ENCODE measurements around the gene SH3GL1. TPM values are rescaled to one million over a fixed set of nuclear protein-coding genes. Genes with fewer than 3 reads are reported as not detected.

Gene SH3GL1
- total RNA-seq, 2 donors from 2014 or later: 47.3 to 56.9 TPM

DNA sequence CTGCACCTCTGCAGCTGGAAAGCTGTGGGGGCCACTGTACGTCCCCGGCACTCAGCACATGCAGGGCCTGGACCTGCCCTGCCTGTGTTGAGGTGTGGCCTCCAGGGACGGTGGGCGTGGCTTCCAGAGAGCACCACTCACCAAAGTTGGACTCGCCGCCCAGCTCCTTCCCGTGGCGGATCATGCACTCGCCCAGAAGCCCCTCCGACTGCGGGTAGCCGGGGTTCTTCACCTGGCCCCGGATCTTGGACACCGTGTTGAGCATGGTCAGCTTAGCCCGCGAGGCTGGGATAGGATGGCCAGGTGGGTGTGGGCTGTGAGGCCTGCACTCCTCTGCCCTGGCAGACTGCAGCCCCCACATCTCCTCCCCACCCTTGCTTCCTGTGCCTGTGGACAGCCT lies 35.0 kb downstream of the SH3GL1 start:
- no peaks in the 10 kb centered on the region for H3K27me3 ChIP-seq (replicated peaks; ENCODE audit: insufficient read depth)
- no peak overlapping the region for H3K4me3 ChIP-seq
- ATAC-seq (ENCODE audit: insufficient number of reproducible peaks, low FRiP score, low read depth) (no peak), DNase-seq (ENCODE audit: low spot score) (no peak)
- H3K9me3 ChIP-seq: no peaks in the 10 kb centered on the region
- peaks cover 44% of the 10 kb centered on the region for H3K36me3 ChIP-seq
- H3K4me1 ChIP-seq (ENCODE audit: control insufficient read depth in 1 of 2, low read depth in 2 of 2): peaks cover 12 to 25% of the 10 kb centered on the region in 2 donors
- no peak overlapping the region for H3K27ac ChIP-seq
- TF ChIP-seq CTCF (IDR thresholded peaks at IDR 0.05): no peak

GRCh38 chr19:4363571-4364304 lies 36.6 kb downstream of the SH3GL1 start:
- Histone ChIP-seq H3K4me1 (ENCODE audit: control insufficient read depth in 1 of 2, low read depth in 2 of 2) (peaks cover 7 to 11% of the 10 kb centered on the region in 2 donors), H3K9me3 (no peaks in the 10 kb centered on the region), H3K4me3 (no peak overlapping the region), H3K27ac (no peak overlapping the region), H3K36me3 (peaks cover 51% of the 10 kb centered on the region), H3K27me3 (replicated peaks; ENCODE audit: insufficient read depth) (no peaks in the 10 kb centered on the region)
- no peak for TF ChIP-seq CTCF (IDR thresholded peaks at IDR 0.05)
- ATAC-seq (ENCODE audit: insufficient number of reproducible peaks, low FRiP score, low read depth): no peak
- DNase-seq (ENCODE audit: low spot score): no peak

DNA sequence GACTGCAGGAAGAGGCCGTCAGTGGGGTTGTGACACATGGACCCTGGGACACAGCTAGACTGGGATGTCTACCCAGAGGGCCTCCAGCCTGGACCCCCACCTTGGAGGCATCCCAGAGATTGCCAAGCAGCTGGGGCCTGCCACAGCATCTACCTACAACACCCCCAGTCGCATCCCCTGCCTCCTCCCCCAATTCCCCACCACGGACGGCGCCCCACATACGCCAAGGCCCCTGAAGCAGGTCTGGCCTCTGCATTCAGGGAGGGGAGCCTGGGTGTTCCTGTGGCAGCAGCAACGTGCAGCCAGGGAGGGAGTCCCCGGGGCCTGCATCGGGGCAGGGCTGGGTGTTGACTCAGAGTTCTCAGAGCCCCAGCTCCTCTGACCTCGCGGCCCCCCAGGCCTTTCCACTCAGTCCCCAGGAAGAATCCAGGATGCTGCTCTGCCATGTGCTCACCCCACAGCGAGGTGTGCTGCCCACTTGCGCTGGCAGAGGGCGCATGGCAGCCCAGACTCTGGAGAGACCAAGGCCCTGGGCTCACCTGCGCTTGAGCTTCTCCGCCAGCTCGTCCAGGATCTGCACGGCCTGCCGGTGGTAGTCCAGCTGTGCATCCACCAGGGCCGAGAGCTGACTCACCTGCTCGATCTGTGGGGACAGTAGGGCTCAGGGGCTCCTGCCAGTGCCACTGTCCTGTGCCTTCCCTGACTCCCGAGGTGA lies 37.4 kb downstream of the SH3GL1 start:
- TF ChIP-seq CTCF (IDR thresholded peaks at IDR 0.05): no peak
- H3K27me3 ChIP-seq (replicated peaks; ENCODE audit: insufficient read depth): no peaks in the 10 kb centered on the region
- no peaks in the 10 kb centered on the region for H3K9me3 ChIP-seq
- no peak for DNase-seq (ENCODE audit: low spot score)
- H3K36me3 ChIP-seq: peaks cover 51% of the 10 kb centered on the region
- no peak overlapping the region for H3K4me3 ChIP-seq
- peaks cover 1 to 4% of the 10 kb centered on the region in 2 donors for H3K4me1 ChIP-seq (ENCODE audit: control insufficient read depth in 1 of 2, low read depth in 2 of 2)
- no peak for ATAC-seq (ENCODE audit: insufficient number of reproducible peaks, low FRiP score, low read depth)
- no peak overlapping the region for H3K27ac ChIP-seq

DNA sequence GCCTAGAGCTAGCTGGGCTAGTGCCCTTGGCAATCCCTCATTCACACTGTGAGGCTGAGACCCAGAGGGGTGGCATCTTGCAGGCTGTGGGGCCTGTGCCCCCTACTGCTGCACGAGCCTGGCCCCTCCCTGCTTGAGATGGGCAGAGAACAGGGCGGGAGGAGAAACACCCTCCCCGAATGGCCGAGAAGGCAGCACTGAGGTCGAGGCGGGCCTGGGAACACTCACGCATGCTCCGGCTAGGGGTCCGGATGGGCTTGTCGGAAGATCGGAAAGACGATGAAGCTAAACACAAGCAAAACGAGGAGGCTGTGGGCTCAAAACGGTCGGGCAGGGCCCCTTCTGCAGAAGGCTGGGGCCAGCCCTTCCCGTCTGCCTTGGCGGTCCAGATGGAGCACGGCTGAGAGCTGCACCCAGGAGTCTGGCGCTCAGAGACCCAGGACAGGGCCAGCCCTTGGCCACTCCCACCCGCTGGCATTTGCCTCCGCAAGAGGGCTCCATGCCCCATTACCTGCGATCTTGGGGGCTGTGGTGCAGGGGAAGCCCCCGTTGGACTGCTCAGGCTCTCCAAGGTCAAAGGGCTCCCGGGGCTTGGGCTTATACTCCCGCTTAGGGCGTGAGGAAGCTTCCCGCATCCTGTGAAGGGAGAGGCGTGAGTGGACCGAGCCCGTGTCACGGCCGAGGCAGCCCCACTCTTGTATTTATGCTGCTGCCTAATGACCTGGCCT lies 38.1 kb downstream of the SH3GL1 start:
- no peaks in the 10 kb centered on the region for H3K9me3 ChIP-seq
- H3K36me3 ChIP-seq: peaks cover 51% of the 10 kb centered on the region
- ATAC-seq (ENCODE audit: insufficient number of reproducible peaks, low FRiP score, low read depth) (no peak), DNase-seq (ENCODE audit: low spot score) (no peak)
- H3K27ac ChIP-seq: no peak overlapping the region
- no peak overlapping the region for H3K4me3 ChIP-seq
- no peaks in the 10 kb centered on the region for H3K27me3 ChIP-seq (replicated peaks; ENCODE audit: insufficient read depth)
- no peaks in the 10 kb centered on the region for H3K4me1 ChIP-seq (ENCODE audit: control insufficient read depth in 1 of 2, low read depth in 2 of 2)
- TF ChIP-seq CTCF (IDR thresholded peaks at IDR 0.05): no peak
